ENCODE results near the gene JAG1. TPM values are rescaled to one million over a fixed set of nuclear protein-coding genes. Genes with fewer than 3 reads are reported as not detected.
A peak's percentile ranks its signal among the peaks of the same experiment; 100 is the strongest.

JAG1 gene
- total and polyA plus RNA-seq, 3 donors from 2014 or later, result 17.4 to 30.6 (median 24.7) TPM

GRCh38 chr20:10705801-10706459, 32.1 kb upstream of the JAG1 start:
- H3K4me3 ChIP-seq, result no peak overlapping the region

GRCh38 chr20:10701607-10702006, 27.8 kb upstream of the JAG1 start:
- Histone ChIP-seq H3K36me3 (ENCODE audit: low read depth, missing control alignments) (no peaks in the 10 kb centered on the region), H3K9me3 (no peaks in the 10 kb centered on the region), H3K4me3 (no peak overlapping the region), H3K27ac (no peak overlapping the region), H3K27me3 (no peaks in the 10 kb centered on the region), H3K4me1 (no peaks in the 10 kb centered on the region)
- no peak for DNase-seq
- intact Hi-C loops (cut with DNase I; ENCODE audit: low total_unique reads), result no loop called here
- TF ChIP-seq POLR2A (IDR thresholded peaks at IDR 0.05) (no peak), CTCF (IDR thresholded peaks at IDR 0.05) (peak in 1 of 3 experiments; percentile 17)
- WGBS, 2 donors, result 89 to 97% methylated on average over 1 of the region's 1 CpG

More at GRCh38 chr20:10705801-10706459, 32.1 kb upstream of the JAG1 start:
- intact Hi-C loops (cut with DNase I; ENCODE audit: low total_unique reads), result no loop called here
- Histone ChIP-seq H3K27ac (no peak overlapping the region), H3K4me1 (no peaks in the 10 kb centered on the region), H3K9me3 (no peaks in the 10 kb centered on the region), H3K27me3 (no peaks in the 10 kb centered on the region), H3K36me3 (ENCODE audit: low read depth, missing control alignments) (no peaks in the 10 kb centered on the region)
- DNase-seq, result no peak
- TF ChIP-seq CTCF (IDR thresholded peaks at IDR 0.05), result no peak
- TF ChIP-seq POLR2A (IDR thresholded peaks at IDR 0.05), result no peak
- WGBS, 2 donors, result 79 to 81% methylated on average over 16 of the region's 16 CpGs

DNA sequence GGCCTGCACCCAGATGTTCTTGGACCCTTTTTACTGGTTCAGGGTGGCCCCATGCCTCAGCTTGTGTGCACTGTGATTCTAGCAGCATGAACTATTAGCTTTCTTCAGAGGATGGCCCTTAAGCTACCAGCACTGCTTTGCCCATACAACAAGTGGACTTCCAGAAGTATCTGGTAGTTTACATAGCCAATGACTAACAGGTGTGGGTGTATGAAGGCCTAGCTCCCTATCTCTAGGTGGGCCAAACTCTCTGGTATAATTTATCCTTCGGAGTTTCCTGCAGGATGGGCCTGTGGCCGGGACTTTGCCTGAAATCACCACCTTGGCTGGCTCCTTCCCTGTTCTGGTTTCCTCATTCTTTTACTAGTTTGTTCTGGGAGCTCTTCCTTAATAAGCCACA, 26.1 kb upstream of the JAG1 start:
- DNase-seq, result no peak
- Histone ChIP-seq H3K27me3 (no peaks in the 10 kb centered on the region), H3K4me1 (no peaks in the 10 kb centered on the region), H3K4me3 (no peak overlapping the region), H3K36me3 (ENCODE audit: low read depth, missing control alignments) (no peaks in the 10 kb centered on the region), H3K27ac (no peak overlapping the region), H3K9me3 (no peaks in the 10 kb centered on the region)
- 90 to 96% methylated on average over 2 of the region's 2 CpGs for WGBS, 2 donors
- intact Hi-C loops (cut with DNase I; ENCODE audit: low total_unique reads), result no loop called here
- TF ChIP-seq POLR2A (IDR thresholded peaks at IDR 0.05) (no peak), CTCF (IDR thresholded peaks at IDR 0.05) (no peak)

- TF ChIP-seq CTCF (IDR thresholded peaks at IDR 0.05) (no peak), POLR2A (IDR thresholded peaks at IDR 0.05) (no peak)
- no peak for DNase-seq
- Histone ChIP-seq H3K4me3 (no peak overlapping the region), H3K36me3 (ENCODE audit: low read depth, missing control alignments) (no peaks in the 10 kb centered on the region), H3K9me3 (no peaks in the 10 kb centered on the region), H3K4me1 (no peaks in the 10 kb centered on the region), H3K27me3 (no peaks in the 10 kb centered on the region), H3K27ac (no peak overlapping the region)
- intact Hi-C loops (cut with DNase I; ENCODE audit: low total_unique reads), result no loop called here
- 83 to 87% methylated on average over 2 of the region's 2 CpGs for WGBS, 2 donors
Observed at GRCh38 chr20:10699489-10699888, 25.7 kb upstream of the JAG1 start.

GRCh38 chr20:10696650-10697049, 22.9 kb upstream of the JAG1 start:
- WGBS, 2 donors, result 68% methylated on average over 5 of the region's 5 CpGs
- DNase-seq, result peak; percentile 65
- no peak overlapping the region for H3K27ac ChIP-seq
- H3K4me3 ChIP-seq, result no peak overlapping the region
- no peaks in the 10 kb centered on the region for H3K4me1 ChIP-seq
- TF ChIP-seq POLR2A (IDR thresholded peaks at IDR 0.05) (no peak), CTCF (IDR thresholded peaks at IDR 0.05) (peak; percentile 25 to 74 (median 50))
- no peaks in the 10 kb centered on the region for H3K36me3 ChIP-seq (ENCODE audit: low read depth, missing control alignments)
- intact Hi-C loops (cut with DNase I; ENCODE audit: low total_unique reads), result no loop called here
- no peaks in the 10 kb centered on the region for H3K9me3 ChIP-seq
- H3K27me3 ChIP-seq, result no peaks in the 10 kb centered on the region

Data from testis (tissue), 3 donors.